Tibial nerve (tissue), 4 donors: ENCODE measurements around the gene GARS1. TPM values are rescaled to one million over a fixed set of nuclear protein-coding genes. Genes with fewer than 3 reads are reported as not detected.
A peak's percentile ranks its signal among the peaks of the same experiment; 100 is the strongest.
"Not testable (repeated sequence)": the region's sequence is repeated elsewhere in the genome, so short reads cannot be mapped to it uniquely, and the experiment has no call there.

Experiments used
- DNase-seq, 2 donors: peaks; one replicate each; pipeline ENCODE4 v3.0.0-alpha.2; 2019; ENCODE audit warnings: low spot score in 2 of 2
- H3K27ac ChIP-seq, 4 donors: fragments of 200-600 bp; sonication (generic) in 3 of 4; one replicate each; pipeline ENCODE4 v1.5.1; 2017 to 2019; ENCODE audit warnings: mild to moderate bottlenecking in 1 of 4
- H3K27me3 ChIP-seq, 2 donors: fragments of 200-600 bp; sonication (generic) in 1 of 2; one replicate each; pipeline versions ENCODE4 v1.5.1 to v1.6.0; 2017 to 2019
- H3K36me3 ChIP-seq, 3 donors: fragments of 200-600 bp; sonication (generic); one replicate each; pipeline ENCODE4 v1.5.1; 2018 to 2019
- H3K4me1 ChIP-seq, 4 donors: fragments of 200-600 bp; sonication (generic) in 3 of 4; one replicate each; pipeline ENCODE4 v1.5.1; 2017 to 2019
- H3K4me3 ChIP-seq, 4 donors: fragments of 200-600 bp; sonication (generic) in 3 of 4; one replicate each; pipeline ENCODE4 v1.5.1; 2017 to 2019; ENCODE audit warnings: mild to moderate bottlenecking in 1 of 4, moderate library complexity in 1 of 4
- H3K9me3 ChIP-seq, 4 donors: fragments of 200-600 bp; sonication (generic) in 3 of 4; one replicate each; pipeline ENCODE4 v1.5.1; 2017 to 2019
- EP300 ChIP-seq, 2 donors: sonication (generic); formaldehyde crosslinking; IDR thresholded peaks; one replicate each; pipeline ENCODE4 v1.6.1; 2017; ENCODE audit warnings: antibody characterized with exemption in 2 of 2, mild to moderate bottlenecking in 1 of 2
- POLR2A ChIP-seq, 2 donors: fragments of 450-650 bp; IDR thresholded peaks; one replicate each; pipeline ENCODE4 v1.6.1; 2017; ENCODE audit warnings: antibody characterized with exemption in 2 of 2, mild to moderate bottlenecking in 2 of 2, moderate library complexity in 2 of 2
- WGBS, 2 donors: methylation state at CpG; one replicate each; pipeline ENCODE4 v1.1.5; 2018; 5-methylcytosine and 5-hydroxymethylcytosine counted together
- total RNA-seq, 4 donors: library from RNA; depleted of rRNA; stranded (reverse); fragments of >200 nt; gene quantifications; one replicate each; pipeline ENCODE4 v1.1.0, GENCODE V29; 2016
- TF ChIP-seq, protein P1 (sequence below), 5 experiments: fragments of 200-600 bp in 3 of 5; fragments of 450-650 bp in 2 of 5; sonication (generic) in 3 of 5; IDR thresholded peaks; one replicate each; pipeline ENCODE4 v1.5.1; 2016 to 2019; ENCODE audit warnings: antibody characterized with exemption in 5 of 5, mild to moderate bottlenecking in 3 of 5, moderate library complexity in 2 of 5

GARS1 gene
- total RNA-seq, 4 donors from 2014 or later: 36.9 to 61.1 (median 55.9) TPM

GRCh38 chr7:30563326-30563942 lies 31.2 kb upstream of the GARS1 start:
- 86 to 93% methylated on average over 18 of the region's 18 CpGs for WGBS, 2 donors
- H3K27ac ChIP-seq: peak overlapping the region in 2 of 4 donors; percentile 53 to 68
- no peak for TF ChIP-seq POLR2A (IDR thresholded peaks at IDR 0.05)
- TF ChIP-seq, protein P1, sequence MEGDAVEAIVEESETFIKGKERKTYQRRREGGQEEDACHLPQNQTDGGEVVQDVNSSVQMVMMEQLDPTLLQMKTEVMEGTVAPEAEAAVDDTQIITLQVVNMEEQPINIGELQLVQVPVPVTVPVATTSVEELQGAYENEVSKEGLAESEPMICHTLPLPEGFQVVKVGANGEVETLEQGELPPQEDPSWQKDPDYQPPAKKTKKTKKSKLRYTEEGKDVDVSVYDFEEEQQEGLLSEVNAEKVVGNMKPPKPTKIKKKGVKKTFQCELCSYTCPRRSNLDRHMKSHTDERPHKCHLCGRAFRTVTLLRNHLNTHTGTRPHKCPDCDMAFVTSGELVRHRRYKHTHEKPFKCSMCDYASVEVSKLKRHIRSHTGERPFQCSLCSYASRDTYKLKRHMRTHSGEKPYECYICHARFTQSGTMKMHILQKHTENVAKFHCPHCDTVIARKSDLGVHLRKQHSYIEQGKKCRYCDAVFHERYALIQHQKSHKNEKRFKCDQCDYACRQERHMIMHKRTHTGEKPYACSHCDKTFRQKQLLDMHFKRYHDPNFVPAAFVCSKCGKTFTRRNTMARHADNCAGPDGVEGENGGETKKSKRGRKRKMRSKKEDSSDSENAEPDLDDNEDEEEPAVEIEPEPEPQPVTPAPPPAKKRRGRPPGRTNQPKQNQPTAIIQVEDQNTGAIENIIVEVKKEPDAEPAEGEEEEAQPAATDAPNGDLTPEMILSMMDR (IDR thresholded peaks at IDR 0.05): no peak
- TF ChIP-seq EP300 (IDR thresholded peaks at IDR 0.05): no peak
- no peak for DNase-seq
- H3K27me3 ChIP-seq: no peaks in the 10 kb centered on the region
- peaks cover 0 to 35% (median 0%) of the 10 kb centered on the region in 3 donors for H3K36me3 ChIP-seq
- no peaks in the 10 kb centered on the region for H3K9me3 ChIP-seq
- no peak overlapping the region for H3K4me3 ChIP-seq
- H3K4me1 ChIP-seq: peaks cover 0 to 42% (median 21%) of the 10 kb centered on the region in 4 donors

DNA sequence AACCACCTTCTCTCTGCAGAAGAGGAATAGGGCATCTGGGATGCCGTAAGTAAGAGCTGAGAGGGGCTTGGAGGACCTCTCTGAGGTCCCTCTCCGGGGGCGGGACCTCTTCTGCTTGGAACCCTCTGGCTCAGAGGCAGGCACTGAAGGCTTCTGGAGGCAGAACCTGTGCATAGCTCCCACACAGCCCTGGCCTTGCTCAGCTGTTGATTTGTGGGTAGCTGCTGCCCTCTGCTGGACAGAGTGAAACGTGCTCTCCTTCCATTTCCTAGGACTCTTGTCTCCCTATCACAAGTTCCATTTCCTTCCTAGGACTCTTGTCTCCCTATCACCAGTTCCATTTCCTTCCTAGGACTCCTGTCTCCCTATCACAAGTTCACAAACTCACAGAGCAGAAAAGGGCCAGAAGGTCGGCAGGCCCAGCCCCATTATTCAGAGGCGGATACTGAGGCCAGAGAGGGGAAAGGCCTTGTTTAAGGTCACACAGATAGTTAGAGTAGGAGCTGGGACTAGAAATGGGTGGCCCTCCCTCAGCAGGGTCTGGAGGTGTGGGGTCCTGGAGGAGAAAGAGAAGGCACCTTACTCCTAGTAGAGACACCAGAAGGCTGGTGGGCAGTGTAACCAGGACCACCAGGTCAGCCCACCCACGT lies 30.3 kb upstream of the GARS1 start:
- Histone ChIP-seq H3K36me3 (peaks cover 0 to 27% (median 0%) of the 10 kb centered on the region in 3 donors), H3K9me3 (no peaks in the 10 kb centered on the region), H3K27ac (peak overlapping the region in 1 of 4 donors; percentile 68), H3K4me3 (no peak overlapping the region), H3K27me3 (no peaks in the 10 kb centered on the region), H3K4me1 (peaks cover 0 to 42% (median 21%) of the 10 kb centered on the region in 4 donors)
- DNase-seq: peak; percentile 74 to 83
- WGBS, 2 donors: 35 to 42% methylated on average over 7 of the region's 7 CpGs
- TF ChIP-seq POLR2A (IDR thresholded peaks at IDR 0.05) (no peak), EP300 (IDR thresholded peaks at IDR 0.05) (no peak)
- TF ChIP-seq, protein P1 (IDR thresholded peaks at IDR 0.05): peak; percentile 78 to 95 (median 83)

- Histone ChIP-seq H3K4me1 (peaks cover 0 to 27% (median 12%) of the 10 kb centered on the region in 4 donors), H3K4me3 (no peak overlapping the region), H3K9me3 (no peaks in the 10 kb centered on the region), H3K27me3 (no peaks in the 10 kb centered on the region), H3K27ac (peak overlapping the region in 1 of 4 donors; percentile 9), H3K36me3 (peaks cover 0 to 37% (median 0%) of the 10 kb centered on the region in 3 donors)
- 80 to 93% methylated on average over 2 of the region's 2 CpGs for WGBS, 2 donors
- TF ChIP-seq, protein P1 (IDR thresholded peaks at IDR 0.05): no peak
- TF ChIP-seq EP300 (IDR thresholded peaks at IDR 0.05) (no peak), POLR2A (IDR thresholded peaks at IDR 0.05) (no peak)
- DNase-seq: no peak
These were observed 28.1 kb upstream of the GARS1 start for GRCh38 chr7:30566596-30566995.

DNA sequence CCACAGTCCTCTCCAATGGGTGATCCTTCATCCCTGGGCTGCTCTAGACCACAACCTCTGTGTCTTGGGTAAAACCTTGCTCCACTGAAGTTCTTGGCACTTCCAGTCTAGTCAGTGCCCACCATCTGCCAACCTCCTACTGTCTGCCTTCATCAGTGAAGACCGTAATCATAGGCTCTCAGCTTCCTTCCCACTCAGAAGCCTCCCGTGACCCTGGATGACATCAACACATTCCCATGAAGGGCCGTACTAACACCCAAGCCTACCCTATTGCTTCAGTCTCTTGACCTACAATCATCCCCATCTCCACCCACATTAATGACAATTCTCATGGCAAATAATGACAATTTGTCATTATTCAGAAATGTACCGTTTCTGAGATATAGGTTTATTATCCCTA lies 27.6 kb upstream of the GARS1 start:
- Histone ChIP-seq H3K4me3 (no peak overlapping the region), H3K4me1 (peaks cover 0 to 22% (median 10%) of the 10 kb centered on the region in 4 donors), H3K36me3 (peaks cover 0 to 37% (median 0%) of the 10 kb centered on the region in 3 donors), H3K27ac (peak overlapping the region in 1 of 4 donors; percentile 9), H3K9me3 (no peaks in the 10 kb centered on the region), H3K27me3 (no peaks in the 10 kb centered on the region)
- no peak for TF ChIP-seq POLR2A (IDR thresholded peaks at IDR 0.05)
- no peak for TF ChIP-seq EP300 (IDR thresholded peaks at IDR 0.05)
- TF ChIP-seq, protein P1 (IDR thresholded peaks at IDR 0.05): no peak
- no peak for DNase-seq
- 45 to 58% methylated on average over 4 of the region's 4 CpGs for WGBS, 2 donors

DNA sequence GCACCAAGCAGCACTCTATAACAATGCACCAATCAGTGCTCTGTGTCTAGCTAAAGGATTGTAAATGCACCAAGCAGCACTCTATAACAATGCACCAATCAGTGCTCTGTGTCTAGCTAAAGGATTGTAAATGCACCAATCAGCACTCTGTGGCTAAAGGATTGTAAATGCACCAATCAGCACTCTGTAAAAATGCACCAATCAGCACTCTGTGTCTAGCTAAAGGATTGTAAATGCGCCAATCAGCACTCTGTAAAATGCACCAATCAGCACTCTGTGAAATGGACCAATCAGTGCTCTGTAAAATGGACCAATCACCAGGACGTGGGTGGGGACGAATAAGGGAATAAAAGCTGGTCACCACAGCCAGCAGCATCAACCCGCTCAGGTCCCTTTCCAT lies 24.4 kb upstream of the GARS1 start:
- 97 to 100% methylated on average over 4 of the region's 4 CpGs for WGBS, 2 donors
- not testable (repeated sequence) for H3K27ac ChIP-seq, DNase-seq, H3K4me3 ChIP-seq, H3K27me3 ChIP-seq, H3K9me3 ChIP-seq, H3K4me1 ChIP-seq
- H3K36me3 ChIP-seq: peaks cover 0 to 56% (median 0%) of the 10 kb centered on the region in 3 donors
